ENCODE measurements around the gene APOBR.
"Not testable (repeated sequence)": the region's sequence is repeated elsewhere in the genome, so short reads cannot be mapped to it uniquely, and the experiment has no call there.

APOBR gene

GRCh38 chr16:28528463-28528867, 34.0 kb downstream of the APOBR start:
- no peak for DNase-seq

DNA sequence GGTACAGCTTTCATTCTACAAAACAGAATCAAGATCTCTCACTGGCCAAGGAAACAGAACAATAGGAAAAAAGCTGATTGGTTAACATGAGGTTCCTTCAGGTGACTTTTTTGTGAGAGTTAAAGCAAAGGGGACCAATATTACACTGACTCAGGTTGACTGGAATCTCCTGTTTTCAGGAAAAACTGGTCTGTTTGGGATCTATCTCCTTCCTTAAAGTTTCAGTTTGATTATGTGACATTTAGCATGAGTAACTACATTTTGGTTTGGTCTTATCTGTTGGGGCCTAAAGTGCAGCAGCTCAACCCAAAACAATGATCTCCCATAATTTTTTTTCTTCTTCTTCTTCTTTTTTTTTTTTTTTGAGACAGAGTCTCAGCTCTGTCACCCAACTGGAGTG, 34.7 kb downstream of the APOBR start:
- no peak for DNase-seq

- no peak for DNase-seq
Measured at GRCh38 chr16:28531777-28532744, 37.6 kb downstream of the APOBR start.

DNA sequence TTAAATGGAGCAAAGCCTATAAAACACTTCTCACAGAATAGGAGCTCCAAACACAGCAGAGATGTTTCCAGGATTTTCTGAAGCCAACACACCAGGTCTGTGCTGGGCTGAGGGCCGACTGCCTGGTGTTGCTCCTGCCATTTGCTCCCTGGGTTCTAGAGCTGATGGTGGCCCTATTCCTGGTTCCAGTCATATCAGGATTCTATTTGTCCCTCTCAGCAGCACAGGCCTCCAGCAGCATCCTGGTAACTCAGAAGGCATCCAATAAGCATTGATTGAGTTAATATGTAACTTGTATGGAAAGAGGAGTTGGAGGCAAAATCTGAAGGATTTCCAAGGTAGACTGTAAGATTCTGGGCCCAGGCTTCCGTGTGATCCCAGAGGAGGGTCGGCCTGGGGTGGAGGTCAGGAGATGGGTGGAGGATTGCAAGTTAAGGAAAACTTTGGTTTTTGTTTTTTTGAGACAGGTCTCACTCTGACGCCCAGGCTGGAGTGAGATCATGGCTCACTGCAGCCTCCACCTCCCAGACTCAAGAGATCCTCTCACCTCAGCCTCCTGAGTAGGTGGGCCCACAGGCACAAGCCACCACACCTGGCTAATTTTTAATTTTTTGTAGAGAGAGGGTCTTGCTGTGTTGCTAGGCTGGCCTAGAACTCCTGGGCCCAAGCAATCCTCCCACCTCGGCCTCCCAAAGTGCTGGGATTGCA, 38.7 kb downstream of the APOBR start:
- no peak for DNase-seq

DNA sequence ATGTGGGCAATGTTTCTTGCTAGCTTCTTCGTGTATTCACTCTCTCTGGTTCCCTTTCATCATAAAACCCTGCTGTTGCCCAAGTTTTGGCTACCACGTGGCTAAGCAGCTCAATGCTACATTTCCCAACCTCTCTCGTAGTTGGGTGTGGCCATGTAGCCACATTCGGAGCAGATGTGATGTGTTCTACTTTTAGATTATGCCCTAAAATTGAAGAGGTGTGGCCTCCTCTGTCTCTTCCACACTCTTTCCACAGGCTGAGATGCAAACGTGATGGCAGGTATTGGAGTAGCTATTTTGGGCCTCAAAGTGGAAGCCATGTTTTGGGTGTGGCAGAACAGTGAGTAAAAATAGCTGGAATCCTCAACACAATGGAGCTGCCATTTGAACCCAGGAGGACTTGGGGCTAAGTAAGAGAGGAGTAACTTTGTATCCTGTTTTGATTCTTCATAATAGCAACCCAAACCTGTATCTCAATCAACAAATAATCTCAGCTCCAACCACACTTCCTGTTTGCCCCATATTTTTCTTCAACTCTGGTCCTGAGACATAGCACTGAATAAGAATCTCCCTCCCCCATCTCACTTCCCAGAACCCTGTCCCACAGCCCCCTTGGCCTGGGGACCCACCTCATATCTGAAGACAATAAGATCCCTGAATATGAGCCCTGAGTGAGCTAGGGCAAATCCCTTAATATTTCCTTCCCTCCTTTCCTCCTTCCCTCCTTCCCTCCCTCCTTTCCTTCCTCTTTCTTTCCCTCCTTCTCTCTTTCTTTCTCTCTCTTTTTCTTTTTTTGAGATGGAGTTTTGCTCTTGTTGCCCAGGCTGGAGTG, 40.3 kb downstream of the APOBR start:
- DNase-seq, result peak; percentile 61

DNA sequence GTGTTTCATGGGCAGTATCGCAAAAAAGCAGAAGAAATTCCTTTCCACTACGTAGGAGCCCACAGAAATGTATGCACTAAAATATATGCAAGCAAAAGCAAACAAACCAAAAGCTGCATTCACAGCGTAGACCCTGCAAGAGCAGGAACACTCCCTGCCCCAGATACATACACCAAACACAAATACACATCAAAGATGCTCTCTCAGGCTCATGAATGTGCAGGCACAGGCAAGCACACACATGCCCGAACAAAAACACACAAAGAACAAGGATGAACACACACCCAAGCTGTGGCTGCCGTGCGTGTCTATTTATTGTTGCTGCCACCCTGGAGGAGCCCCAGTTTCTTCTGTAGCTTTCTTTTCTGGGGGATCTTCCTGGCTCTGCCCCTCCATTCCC, 42.6 kb downstream of the APOBR start:
- DNase-seq, result no peak

GRCh38 chr16:28537964-28538732, 43.7 kb downstream of the APOBR start:
- no peak for DNase-seq

- no peak for DNase-seq
Measured at GRCh38 chr16:28538733-28539596, 44.5 kb downstream of the APOBR start, which contains the start of gene NUPR1. Gene NUPR1, minus strand, starts transcription at chr16:28538974. Its CDS starts 67 bp downstream, at chr16:28538907.

GRCh38 chr16:28540346-28540745, 45.9 kb downstream of the APOBR start:
- no peak for DNase-seq

- no peak for DNase-seq
Measured at GRCh38 chr16:28542646-28543045, 48.2 kb downstream of the APOBR start.

DNA sequence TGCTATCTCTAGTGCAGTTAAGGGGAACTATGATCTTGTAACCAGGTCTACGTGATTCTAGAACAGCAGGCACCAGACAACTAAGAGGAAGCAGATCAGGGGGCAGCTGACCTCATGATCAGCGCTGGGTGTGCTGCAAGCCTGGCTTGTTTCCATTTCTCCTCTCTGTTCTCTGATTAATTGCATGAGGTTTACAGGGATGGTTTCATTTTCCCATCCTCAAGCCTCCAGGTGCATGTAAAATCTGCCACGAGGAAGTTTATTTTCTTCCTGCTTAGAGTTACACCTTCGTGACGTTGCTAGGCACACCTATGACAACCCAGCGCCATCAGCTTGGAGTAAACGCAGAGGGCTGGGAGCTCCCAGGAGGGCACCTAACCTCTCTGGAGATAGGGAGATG, 48.6 kb downstream of the APOBR start:
- DNase-seq, result no peak

GRCh38 chr16:28544998-28545397, 50.6 kb downstream of the APOBR start:
- DNase-seq, result no peak

- DNase-seq, result not testable (repeated sequence)
Measured at GRCh38 chr16:28545964-28546363, 51.5 kb downstream of the APOBR start.

GRCh38 chr16:28546626-28547025, 52.2 kb downstream of the APOBR start:
- no peak for DNase-seq

- DNase-seq, result no peak
Measured at GRCh38 chr16:28548306-28548802, 53.9 kb downstream of the APOBR start.
